Activated CD4-positive, alpha-beta T cell treated with anti-CD3 and anti-CD28 coated beads, Interleukin-10, Interleukin-2, amounts not matched to agents 100 ng/mL and 50 ng/mL, durations not matched to agents 16 hours and 8 hours (primary cell): ENCODE data around the gene MAP3K15.

Source experiments
- DNase-seq: peaks from one replicate; pipeline ENCODE4 v3.0.0-alpha.2; 2020

MAP3K15 gene

GRCh38 chrX:19343085-19343534, 172.2 kb downstream of the MAP3K15 start:
- no peak for DNase-seq

- no peak for DNase-seq
Measured at GRCh38 chrX:19342331-19342906, 172.9 kb downstream of the MAP3K15 start.

GRCh38 chrX:19334945-19335626, 180.2 kb downstream of the MAP3K15 start:
- peak; percentile 76 for DNase-seq

GRCh38 chrX:19332983-19333382, 182.3 kb downstream of the MAP3K15 start:
- DNase-seq: no peak

- DNase-seq: no peak
Measured at GRCh38 chrX:19331831-19332230, 183.5 kb downstream of the MAP3K15 start.

- DNase-seq: no peak
Measured at GRCh38 chrX:19326567-19326966, 188.7 kb downstream of the MAP3K15 start.
